Measurements from ENCODE around the gene CNIH3. TPM values are rescaled to one million over a fixed set of nuclear protein-coding genes. Genes with fewer than 3 reads are reported as not detected.

CNIH3 gene
- total RNA-seq, 1 experiment from 2014 or later = 15.4 TPM

DNA sequence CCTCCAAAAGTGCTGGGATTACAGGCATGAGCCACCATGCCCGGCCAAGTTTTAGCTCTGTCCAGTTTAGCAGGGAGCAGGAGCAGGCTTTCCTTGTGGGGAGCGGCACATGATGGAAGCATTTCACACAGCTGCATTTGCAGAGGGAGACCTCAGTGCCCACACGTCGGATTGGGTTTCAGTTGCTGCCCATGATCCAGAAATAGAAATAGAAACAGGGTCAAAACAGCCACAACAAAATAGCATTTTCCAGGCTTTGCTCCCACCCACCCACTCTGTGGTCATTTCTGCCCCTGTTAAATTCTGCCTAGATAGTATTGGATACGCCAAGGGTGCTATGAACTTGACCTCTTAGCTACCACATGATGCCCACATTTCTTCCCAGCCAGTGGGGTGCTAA is 128.4 kb downstream of the CNIH3 start:
- no peak for DNase-seq (ENCODE audit: low spot score)

DNA sequence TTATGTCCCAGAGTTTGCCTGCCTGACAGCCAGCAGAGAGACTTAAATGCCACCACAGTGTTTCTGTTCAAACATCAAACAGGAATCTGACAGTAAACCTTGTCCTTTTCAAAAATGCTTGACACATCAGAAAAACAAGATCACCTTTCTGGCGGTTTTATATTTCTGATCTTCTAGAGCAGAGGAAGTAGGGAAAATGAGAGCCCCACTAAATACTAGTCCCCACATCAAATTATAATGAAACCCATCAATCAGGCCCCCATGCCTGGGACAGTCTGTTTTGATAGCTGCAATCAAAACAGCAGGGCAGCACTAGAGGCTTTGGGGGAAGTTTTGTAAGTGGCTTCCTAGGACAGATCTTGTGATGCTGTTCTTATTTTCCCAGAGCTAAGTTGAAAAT is 129.3 kb downstream of the CNIH3 start:
- no peak for DNase-seq (ENCODE audit: low spot score)

DNA sequence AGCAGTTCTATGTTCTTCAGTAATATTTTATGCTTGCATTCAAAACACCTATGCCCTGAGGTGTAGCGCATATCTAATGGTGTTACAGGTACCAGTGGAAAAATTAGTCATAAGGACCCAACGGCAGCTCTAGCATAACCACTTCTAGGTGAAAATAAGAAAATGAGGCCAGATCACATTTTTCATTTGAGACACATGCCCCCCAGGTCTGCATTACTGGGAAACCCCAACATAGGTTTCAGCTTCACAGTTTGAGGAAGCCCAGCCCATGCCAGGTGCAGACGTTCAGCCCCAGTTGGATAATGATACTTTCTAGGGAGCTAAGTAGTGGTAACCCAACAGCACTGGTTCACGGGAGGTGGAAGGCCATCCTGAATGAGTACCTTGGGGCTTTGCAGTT is 129.8 kb downstream of the CNIH3 start:
- no peak for DNase-seq (ENCODE audit: low spot score)

DNA sequence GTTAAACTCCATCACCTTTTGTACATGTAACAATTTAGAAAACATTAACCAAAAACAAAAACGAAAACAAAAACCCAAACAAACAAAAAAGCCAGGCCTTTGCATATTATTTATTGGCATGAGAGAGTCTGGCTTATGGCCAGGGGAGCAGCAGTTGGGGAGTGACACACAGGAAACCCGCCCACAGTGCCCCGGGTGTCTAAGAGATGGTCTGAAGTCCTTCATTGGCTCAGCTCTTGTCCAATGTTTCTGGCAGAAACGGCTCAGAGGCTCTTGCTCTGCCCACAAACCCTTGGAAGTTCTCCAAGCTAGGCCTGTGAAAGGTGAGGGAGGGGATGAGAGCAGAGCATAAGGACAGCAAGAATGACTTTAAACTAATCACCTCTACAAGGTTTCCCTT is 131.5 kb downstream of the CNIH3 start:
- DNase-seq (ENCODE audit: low spot score) = peak; percentile 38

DNA sequence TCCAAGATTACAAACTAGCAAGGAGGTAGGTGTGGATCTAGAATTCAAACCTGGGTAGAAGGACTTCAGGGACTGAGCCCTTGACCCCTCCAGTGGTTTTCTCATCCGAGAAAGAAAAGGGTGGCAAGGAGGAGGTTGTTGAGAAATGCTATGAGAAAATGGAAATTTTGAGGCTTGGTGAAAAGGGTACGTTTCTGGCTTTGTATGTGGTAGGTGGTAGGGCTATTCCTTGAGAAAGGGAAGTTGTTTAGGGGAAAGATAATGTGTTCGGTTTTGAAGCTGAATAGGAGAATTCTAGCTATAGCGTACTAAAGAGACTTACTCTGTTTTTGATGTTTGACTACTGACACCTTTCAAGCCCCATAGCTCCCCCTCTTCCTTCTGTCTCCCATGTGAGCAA is 133.8 kb downstream of the CNIH3 start:
- no peak for DNase-seq (ENCODE audit: low spot score)

DNA sequence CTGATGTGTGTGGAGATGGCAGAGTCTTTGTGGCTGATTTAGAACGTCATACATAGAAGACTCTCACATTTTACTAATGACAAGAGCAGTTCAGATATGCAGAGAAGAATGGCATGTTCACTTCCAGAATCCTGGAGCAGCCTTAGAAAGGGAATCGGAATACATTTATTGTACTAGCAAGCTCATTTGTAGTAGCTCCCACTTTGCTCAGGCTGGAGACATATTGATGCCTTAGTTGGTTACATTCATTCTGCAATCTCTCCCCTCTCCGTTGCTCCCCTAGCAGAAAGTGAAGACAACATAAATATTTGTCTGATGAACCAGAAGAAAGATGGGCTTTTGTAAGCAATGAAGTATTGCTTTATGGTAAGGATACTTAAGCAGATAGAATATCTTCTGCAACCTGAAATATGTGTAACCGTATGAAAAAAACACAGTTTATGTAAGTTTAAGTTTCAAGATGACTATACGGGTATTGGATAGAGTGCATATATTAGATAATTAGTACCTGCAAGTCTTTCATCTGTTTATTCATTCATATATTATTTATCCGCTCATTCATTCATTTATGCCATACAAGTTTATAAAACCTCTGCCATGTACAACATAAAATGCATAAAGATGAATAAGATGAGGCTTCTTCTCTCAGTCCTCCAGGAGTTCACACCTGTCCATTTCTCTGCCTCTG is 135.7 kb downstream of the CNIH3 start:
- no peak for DNase-seq (ENCODE audit: low spot score)

DNA sequence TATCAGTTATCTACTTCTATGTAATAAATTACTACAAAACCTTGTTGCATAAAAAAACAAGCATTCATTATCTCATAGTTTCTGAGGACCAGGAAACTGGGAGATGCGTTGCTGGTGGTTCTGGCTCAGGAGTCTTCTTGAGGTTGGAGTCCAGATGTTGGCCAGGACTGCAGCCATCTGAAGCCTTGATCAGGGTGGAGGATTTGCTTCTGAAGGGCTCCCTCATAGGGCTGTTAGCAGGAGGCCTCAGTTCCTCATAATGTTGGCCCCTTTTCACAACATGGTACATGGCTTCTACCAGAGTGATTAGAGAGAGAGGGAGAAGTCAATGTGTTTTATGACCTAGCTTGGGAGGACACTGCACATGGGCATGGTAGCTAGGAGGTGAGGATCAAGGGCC is 137.4 kb downstream of the CNIH3 start:
- DNase-seq (ENCODE audit: low spot score) = no peak

DNA sequence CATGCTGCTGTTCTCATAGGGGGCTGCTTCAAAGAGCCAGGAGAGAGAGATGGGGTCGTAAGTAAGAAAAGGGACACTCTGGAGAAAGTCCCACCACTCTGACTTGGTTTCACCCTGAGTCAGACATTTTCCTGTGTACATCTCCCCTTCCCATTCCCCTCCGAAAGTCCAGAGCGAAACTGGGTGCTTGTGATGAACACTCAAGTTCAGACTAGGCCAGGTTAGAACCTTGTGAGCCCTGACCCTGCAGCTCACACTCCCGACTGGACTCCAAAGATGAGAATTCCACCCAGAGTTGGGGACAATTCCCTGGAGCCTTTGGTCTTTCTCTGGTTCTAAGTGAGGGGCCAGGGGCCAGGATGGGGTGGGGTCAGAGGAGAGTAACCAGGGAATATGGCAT is 139.5 kb downstream of the CNIH3 start:
- no peak for DNase-seq (ENCODE audit: low spot score)

DNA sequence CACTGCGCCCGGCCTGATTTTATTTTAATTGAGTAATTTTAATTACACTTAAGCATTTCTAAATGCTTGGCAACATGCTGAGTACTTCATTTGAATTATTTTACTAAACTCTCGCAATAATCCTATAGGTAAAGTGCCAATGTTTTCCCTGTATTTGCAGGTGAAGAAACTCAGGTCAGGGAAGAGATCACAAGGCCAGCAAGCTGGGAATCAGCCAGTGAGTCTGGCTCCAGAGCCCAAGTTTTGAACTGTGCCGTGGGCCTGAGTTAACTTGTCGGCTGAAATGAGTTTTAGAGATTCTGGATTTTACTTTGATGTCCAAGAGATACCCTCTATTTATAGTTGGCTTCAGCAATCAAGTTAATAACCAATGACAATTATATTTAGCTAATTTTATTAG is 141.4 kb downstream of the CNIH3 start:
- no peak for DNase-seq (ENCODE audit: low spot score)

DNA sequence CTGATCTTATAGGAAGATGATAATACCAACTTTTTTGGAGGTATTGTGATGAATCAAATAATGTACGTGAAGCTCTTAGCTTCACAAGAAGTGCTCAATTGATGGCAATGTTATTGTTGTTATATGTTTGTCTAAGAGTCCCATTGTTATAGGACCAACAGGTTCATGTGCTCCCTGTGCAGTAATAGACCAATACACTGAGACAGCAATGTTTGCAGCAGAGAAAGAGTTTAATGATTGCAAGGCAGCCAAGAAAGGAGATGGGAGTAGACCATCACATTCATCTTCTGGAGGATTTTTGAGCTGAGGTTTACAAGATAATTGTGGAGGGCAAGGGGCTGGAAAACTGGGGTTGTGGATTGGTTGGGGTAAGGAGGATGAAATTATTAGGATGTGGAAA is 143.0 kb downstream of the CNIH3 start:
- DNase-seq (ENCODE audit: low spot score) = no peak

DNA sequence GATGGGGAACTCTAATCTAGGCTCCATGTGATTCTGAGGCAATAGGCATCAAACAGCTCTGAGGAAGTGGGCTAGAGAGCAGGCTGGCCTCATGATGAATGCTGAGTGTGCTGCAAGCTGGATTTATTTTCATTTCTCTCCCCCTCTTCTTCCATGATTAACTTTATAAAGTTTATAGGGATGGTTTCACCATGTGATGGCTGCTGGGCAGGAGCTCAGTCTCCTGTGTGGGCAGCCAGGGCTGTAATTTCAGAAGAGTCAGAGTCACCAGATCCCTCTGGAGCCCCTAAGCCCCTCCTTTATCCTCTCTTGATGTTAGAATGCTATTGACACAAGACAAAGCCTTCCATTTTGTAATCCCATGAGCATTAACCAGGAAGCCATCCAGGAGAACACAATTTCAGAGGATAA is 143.6 kb downstream of the CNIH3 start:
- DNase-seq (ENCODE audit: low spot score) = no peak

DNA sequence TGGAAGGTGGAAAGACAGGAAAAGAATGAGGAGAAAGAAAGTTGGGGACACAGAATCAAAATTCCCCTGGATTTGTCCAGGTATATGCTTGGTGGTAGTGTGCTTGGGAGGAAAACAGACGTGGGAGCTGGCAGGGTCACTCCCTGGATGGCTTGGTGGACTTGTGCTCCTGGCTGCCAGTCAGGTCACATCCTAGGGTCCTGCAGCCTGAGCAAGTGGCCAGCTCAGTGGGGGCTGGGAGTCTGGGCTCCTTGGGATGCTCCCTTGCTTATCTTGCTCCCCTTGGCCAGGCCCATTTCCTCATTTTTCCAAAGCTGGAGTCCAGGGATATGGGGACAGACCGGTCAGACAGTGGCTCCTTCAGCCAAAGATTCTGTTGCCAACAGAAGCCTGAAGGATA is 144.0 kb downstream of the CNIH3 start:
- DNase-seq (ENCODE audit: low spot score) = no peak

DNA sequence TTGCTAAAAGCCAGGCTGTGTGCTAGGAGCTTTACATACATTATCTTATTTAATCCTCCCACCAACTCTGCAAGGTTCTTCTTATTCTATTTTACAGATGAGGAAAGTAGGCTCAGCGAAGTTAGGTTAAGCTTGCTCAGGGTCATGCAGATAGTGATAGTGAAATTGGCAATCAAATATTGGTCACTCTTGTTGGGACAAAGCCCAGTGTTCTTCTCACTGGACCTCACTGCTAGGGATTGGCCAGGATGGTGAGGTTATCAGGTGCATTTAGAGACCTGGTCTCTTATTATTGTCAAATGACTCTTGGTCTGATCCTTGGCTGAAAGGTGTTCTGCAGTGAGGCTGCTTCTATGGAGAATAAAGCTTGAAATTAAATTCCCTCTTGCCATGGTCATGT is 145.1 kb downstream of the CNIH3 start:
- DNase-seq (ENCODE audit: low spot score) = no peak

DNA sequence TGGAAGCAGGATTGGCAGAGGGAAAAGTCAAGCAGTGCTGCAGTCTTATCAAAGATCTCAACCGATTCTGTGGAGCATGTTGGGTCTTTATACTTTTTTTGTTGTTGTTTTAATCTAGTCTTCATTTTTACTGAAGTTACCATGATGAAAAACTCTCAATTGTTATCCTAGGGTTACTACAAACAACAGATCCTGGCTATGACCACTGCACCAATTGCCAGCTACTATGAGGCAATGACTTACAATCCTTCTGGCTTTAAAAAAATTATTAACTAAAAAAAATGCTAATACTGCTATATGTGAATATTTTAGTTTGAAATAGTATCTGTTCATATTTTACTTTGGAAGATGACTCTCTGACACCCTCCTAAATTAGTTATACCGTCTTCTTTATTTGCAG is 145.9 kb downstream of the CNIH3 start:
- DNase-seq (ENCODE audit: low spot score) = no peak

DNA sequence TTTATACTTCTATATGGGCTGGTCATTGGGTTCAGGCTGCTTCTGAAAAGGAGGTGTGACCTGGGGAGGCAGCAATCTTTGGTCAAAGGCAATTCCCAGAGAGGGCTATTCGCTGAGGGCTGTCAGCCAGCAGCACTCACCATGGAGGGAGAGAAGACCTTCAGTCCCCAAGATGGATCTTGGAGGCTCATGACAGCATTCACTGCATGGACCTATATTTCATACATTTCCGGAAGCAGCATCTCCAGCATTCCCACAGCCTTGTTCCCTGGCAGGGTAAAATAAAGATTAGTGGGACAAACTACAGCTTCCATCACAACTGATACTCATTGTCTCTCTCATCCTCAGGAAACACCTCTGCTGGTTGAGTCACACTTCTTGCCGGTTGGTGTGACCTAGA is 146.6 kb downstream of the CNIH3 start:
- no peak for DNase-seq (ENCODE audit: low spot score)

DNA sequence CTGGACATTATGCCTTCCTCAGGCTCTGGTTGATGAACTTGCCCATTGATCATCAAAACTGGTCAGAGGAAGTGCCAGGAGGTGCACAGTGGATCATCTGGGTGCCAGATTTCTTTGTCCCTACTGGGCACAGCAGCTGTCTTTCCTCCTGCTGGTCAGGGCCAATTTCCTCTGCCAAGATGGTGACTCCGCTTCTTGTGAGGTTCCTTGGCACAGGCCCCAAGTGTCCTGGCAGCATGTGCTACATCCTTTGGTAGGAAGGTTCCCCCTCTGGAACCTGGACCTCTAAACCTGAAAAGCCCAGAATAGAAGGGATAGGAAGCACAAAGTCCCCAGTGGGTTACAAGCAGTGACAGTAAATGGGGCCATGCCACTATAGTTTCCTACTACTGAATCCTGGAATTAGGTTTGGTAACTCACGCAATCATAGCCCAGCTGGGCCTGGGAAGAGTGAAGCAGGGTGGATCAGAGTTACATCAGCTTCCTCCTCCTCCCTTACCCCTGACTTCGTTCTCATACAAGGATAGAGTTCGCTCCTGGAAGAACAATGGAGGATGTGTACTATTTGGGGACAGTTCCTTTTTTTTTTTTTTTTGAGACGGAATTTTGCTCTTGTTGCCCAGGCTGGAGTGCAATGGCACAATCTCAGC is 147.1 kb downstream of the CNIH3 start:
- no peak for DNase-seq (ENCODE audit: low spot score)

DNA sequence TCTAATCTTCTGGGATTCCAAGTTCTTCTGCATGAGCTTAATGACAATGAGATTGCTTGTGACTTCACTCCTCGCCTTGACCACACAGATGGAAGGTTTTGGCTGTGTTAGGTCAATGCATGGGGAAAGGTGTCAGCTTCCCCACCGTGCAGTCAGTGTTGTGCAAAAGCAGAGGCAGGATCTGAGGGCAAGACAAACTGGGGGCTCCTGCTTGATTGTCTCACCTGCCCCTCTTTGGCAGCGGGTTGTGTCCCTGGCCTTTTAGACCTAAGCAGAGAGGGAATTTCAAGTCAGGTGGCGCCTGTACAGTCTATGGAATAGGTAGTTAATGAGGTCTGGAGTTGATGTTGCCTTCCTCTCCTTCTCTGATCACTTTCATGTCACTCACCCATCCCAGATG is 150.1 kb downstream of the CNIH3 start:
- DNase-seq (ENCODE audit: low spot score) = no peak

DNA sequence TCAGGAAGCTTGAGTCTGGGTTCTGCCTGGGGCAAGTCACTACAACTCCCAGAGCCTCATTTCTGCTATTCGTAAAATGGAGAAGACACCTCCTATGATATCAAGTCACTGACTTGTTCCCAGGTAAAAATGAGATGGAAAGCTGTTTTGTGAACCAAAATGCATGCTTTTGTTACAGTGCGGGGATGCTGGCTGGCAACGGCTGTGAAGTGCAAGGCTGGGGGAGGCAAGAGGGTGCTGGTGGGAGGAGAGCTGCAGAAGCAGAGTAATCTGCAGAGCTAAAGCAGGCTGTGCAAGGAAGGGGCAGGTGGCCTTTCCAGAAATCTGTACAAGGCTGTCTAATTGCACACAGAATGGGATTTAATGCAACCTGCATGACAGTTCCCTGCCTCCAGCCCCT is 150.9 kb downstream of the CNIH3 start:
- DNase-seq (ENCODE audit: low spot score) = no peak

DNA sequence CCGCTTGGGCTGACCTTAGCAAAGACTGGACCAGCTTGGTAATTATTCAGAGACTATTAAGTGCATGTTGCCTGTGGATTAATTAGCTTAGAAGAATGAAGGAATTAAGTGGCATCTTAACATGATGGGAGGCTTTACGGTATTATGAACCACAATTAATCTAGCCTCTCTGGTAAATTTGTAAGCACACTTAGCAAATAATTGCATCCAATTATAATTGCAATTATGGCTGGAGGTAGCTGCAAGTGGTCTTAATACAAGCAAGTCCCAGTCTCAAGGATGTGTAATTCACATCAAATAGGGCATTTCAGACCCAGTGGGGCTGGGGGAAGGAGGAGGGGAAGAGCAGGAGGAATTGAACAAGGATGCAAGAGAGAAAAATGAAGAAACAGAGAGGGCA is 151.6 kb downstream of the CNIH3 start:
- no peak for DNase-seq (ENCODE audit: low spot score)

DNA sequence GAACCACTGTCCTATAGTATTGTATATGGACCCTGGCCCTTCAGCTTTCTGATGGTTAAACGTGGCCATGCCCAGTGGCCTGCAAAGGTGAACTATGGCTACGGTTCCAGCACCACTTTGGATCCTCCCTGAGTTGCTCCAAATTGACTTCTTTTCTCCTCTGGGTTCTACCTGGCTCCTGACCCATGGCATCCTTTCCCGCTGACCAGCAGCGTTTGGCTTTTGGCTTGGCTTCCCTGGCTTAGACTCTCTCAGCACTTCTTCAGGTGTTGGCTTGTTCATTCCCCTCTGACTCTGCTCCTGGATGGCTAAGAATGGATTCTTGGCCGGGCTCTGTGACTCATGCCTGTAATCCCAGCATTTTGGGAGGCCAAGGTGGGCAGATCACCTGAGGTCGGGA is 152.9 kb downstream of the CNIH3 start:
- no peak for DNase-seq (ENCODE audit: low spot score)

DNA sequence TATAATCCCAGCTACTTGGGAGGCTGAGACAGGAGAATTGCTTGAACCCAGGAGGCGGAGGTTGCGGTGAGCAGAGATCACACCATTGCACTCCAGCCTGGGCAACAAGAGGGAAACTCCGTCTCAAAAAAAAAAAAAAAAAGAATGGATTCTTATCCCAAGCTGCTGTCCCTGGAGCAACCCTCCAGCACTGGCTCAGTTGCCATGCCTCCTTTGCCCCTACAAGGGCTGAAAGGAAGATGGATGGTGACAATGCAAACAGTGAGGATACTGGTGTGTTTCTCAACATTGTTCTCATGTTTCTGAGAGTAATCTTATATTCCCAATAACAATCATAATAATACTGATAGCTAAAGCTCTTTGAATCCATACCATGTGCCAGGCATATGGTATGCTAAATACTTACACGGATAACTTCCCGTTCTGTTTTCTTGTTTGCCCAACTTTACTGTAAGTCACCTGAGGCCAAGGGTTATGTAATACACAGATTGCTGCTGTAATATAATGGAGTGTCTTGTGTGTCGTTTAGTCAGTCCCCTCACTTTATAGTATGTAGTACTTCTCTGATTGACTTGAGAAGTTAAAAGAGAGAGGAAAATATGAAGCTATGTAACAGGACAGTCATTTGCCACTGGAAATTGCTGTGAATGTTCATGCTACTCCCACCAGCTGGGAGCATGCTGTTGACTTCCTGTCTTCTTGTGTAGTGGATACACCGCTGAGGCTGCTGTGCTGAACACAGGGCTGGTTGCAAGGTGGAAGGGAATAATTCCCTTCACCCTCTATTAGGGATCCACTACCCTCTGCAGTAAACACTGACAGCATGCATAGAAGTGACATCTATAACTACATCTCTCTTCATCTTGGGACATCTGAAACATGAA is 153.6 kb downstream of the CNIH3 start:
- DNase-seq (ENCODE audit: low spot score) = peak; percentile 25

DNA sequence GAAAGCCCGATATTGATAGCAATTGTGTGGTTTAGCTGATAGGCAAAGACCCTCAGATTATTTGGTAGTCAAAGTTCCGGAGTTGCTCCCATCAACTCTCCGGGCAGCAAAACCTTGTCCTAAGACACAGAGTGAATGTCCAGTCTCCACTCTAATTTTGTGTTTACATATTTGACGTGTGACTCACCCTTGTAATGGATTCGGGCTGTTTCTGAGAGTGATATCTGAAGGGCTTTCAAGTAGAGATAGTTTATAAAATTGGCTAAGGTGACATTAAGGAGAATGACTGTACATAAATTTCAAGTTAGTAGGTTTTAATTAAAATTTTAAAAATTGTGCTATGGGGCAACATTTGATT is 154.2 kb downstream of the CNIH3 start:
- DNase-seq (ENCODE audit: low spot score) = peak; percentile 69

DNA sequence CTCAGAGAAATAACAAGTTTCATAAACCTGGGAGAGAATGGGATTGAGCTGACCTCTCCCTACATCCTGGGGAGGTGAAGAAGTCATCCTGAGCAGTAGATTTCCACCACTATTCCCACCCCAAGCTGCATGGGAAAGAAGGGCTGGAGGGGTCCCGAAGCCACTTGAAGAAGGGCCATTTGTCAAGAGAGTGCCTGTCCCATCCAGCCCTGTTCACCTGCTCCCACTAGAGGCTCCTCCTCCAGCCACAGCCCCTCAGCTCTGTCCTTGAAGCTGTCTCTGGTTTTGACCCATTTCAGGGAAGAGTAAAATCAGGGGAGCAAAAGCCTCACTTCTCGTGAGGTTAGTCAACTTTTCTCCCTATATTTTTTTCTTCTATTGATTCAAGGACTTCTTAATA is 157.5 kb downstream of the CNIH3 start:
- DNase-seq (ENCODE audit: low spot score) = no peak

All from A172 (cell line).